ENCODE data around the gene TSPAN19. TPM values are rescaled to one million over a fixed set of nuclear protein-coding genes. Genes with fewer than 3 reads are reported as not detected.

Gene TSPAN19
- not detected for total RNA-seq
- polyA plus RNA-seq (2013, experiment 1 of 2) = 2.1 TPM
- polyA plus RNA-seq (2013, experiment 2 of 2) = 2.3 TPM
- long read RNA-seq, experiment 1 = 0 reads
- long read RNA-seq, experiment 2 = 0 reads
- long read RNA-seq, experiment 3 = 0 reads
- long read RNA-seq, experiment 4 = 0 reads

DNA sequence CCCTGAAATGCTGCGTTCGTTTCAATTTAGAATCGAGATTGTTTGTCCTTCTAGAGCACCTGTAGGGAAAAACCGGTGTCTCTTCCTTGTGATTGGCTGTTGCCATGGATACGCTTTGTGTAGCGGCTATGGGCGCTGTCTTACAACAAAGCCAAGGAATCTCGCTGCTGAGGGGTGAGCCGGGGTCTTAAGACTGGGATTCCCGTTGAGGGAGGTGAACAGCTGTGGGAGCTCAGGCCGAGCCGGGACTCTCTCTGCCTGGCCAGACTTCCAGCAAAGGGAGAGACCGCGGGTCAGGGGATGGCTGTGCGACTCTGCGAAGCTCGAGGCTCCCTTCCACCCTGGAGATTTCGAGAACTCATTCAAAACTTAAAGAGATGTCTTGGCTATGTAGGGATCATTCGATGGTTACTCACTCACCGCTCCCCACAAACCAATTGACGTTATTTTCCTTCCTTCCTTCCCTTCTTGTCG lies at the start of gene TSPAN19, which contains the start of gene LRRIQ1:
Gene TSPAN19 (minus strand): TSS at position 44 of the 474 bp plus-strand sequence. CDS start 6,331 bp downstream, outside the sequence.
Gene LRRIQ1 (plus strand): TSS at position 118 of the 474 bp plus-strand sequence. CDS start 1,826 bp downstream, outside the sequence.
- no peaks in the 10 kb centered on the region for H3K9me3 Mint-ChIP-seq

DNA sequence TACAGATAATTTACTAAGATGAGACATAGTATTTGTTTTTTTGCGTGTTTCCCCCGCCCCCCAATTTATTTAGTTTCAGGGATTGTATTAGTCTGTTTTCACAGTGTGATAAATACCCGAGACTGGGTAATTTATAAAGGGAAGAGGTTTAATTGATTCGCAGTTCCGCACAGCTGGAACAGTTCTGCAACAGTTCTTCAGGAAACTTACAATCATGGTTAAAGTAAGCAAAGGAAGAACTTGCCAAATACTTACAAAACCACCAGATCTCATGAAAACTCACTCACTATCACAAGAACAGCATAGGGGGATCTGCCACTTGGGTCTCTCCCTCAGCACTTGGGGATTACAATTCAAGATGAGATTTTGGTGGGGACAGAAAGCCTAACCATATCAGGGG lies 49.0 kb upstream of the TSPAN19 start:
- no peaks in the 10 kb centered on the region for H3K27me3 Mint-ChIP-seq (ENCODE audit: insufficient read depth)
- Histone ChIP-seq H3K9me3 (ENCODE audit: control insufficient read depth, low read length) (no peaks in the 10 kb centered on the region), H3K4me3 (ENCODE audit: low read length) (no peak overlapping the region), H3K36me3 (ENCODE audit: control insufficient read depth, insufficient read depth, low read length) (no peaks in the 10 kb centered on the region), H3K27ac (ENCODE audit: low read depth, low read length) (no peak overlapping the region), H3K9ac (ENCODE audit: extremely low read depth, low read length, poor library complexity, severe bottlenecking) (no peak overlapping the region), H3K27me3 (ENCODE audit: control insufficient read depth, insufficient read depth, low read length, poor library complexity, severe bottlenecking) (no peaks in the 10 kb centered on the region), H3K4me1 (ENCODE audit: control insufficient read depth, insufficient read depth, low read length) (no peaks in the 10 kb centered on the region)
- no peak for DNase-seq
- no peaks in the 10 kb centered on the region for H3K4me1 Mint-ChIP-seq
- no peak overlapping the region for H3K4me3 Mint-ChIP-seq
- WGBS, 2 experiments (ENCODE audit: insufficient coverage in 1 of 2, insufficient read length in 1 of 2) = 90% methylated on average over 5 of the region's 5 CpGs; no CpG with 5 or more reads in 1 of the 2 experiments
- H3K27ac Mint-ChIP-seq = no peak overlapping the region
- TF ChIP-seq CTCF (conservative IDR thresholded peaks at IDR 0.05) = no peak
- no peaks in the 10 kb centered on the region for H3K36me3 Mint-ChIP-seq (ENCODE audit: low read depth)
- peaks cover 6% of the 10 kb centered on the region for H3K9me3 Mint-ChIP-seq

More for the DNA sequence above, at the start of gene TSPAN19, which contains the start of gene LRRIQ1:
- H3K27ac Mint-ChIP-seq = peak within 1 kb of the TSS; percentile 94
- no peak for TF ChIP-seq CTCF (conservative IDR thresholded peaks at IDR 0.05)
- Histone ChIP-seq H3K4me3 (ENCODE audit: low read length) (peak within 1 kb of the TSS; percentile 87), H3K27ac (ENCODE audit: low read depth, low read length) (peak within 1 kb of the TSS; percentile 87), H3K36me3 (ENCODE audit: control insufficient read depth, insufficient read depth, low read length) (no peaks in the 10 kb centered on the region), H3K27me3 (ENCODE audit: control insufficient read depth, insufficient read depth, low read length, poor library complexity, severe bottlenecking) (peaks cover 22% of the 10 kb centered on the region), H3K9me3 (ENCODE audit: control insufficient read depth, low read length) (no peaks in the 10 kb centered on the region), H3K4me1 (ENCODE audit: control insufficient read depth, insufficient read depth, low read length) (no peaks in the 10 kb centered on the region), H3K9ac (ENCODE audit: extremely low read depth, low read length, poor library complexity, severe bottlenecking) (peak within 1 kb of the TSS; percentile 81)
- H3K4me1 Mint-ChIP-seq = no peaks in the 10 kb centered on the region
- no peaks in the 10 kb centered on the region for H3K36me3 Mint-ChIP-seq (ENCODE audit: low read depth)
- DNase-seq = peak; percentile 97
- WGBS, 2 experiments (ENCODE audit: insufficient coverage in 1 of 2, insufficient read length in 1 of 2) = 0 to 1% methylated on average over 5 to 22 of the region's 22 CpGs
- H3K4me3 Mint-ChIP-seq = peak within 1 kb of the TSS; percentile 77
- peaks cover 18% of the 10 kb centered on the region for H3K27me3 Mint-ChIP-seq (ENCODE audit: insufficient read depth)

GRCh38 chr12:85076688-85077430 lies 40.8 kb upstream of the TSPAN19 start:
- Histone ChIP-seq H3K27me3 (ENCODE audit: control insufficient read depth, insufficient read depth, low read length, poor library complexity, severe bottlenecking) (no peaks in the 10 kb centered on the region), H3K27ac (ENCODE audit: low read depth, low read length) (no peak overlapping the region), H3K9ac (ENCODE audit: extremely low read depth, low read length, poor library complexity, severe bottlenecking) (no peak overlapping the region), H3K36me3 (ENCODE audit: control insufficient read depth, insufficient read depth, low read length) (no peaks in the 10 kb centered on the region), H3K9me3 (ENCODE audit: control insufficient read depth, low read length) (no peaks in the 10 kb centered on the region), H3K4me1 (ENCODE audit: control insufficient read depth, insufficient read depth, low read length) (no peaks in the 10 kb centered on the region), H3K4me3 (ENCODE audit: low read length) (no peak overlapping the region)
- peaks cover 3% of the 10 kb centered on the region for H3K4me1 Mint-ChIP-seq
- H3K36me3 Mint-ChIP-seq (ENCODE audit: low read depth) = no peaks in the 10 kb centered on the region
- H3K27ac Mint-ChIP-seq = no peak overlapping the region
- H3K4me3 Mint-ChIP-seq = no peak overlapping the region
- DNase-seq = peak; percentile 45
- peak; percentile 79 for TF ChIP-seq CTCF (conservative IDR thresholded peaks at IDR 0.05)
- no peaks in the 10 kb centered on the region for H3K9me3 Mint-ChIP-seq
- 7% methylated on average over 1 of the region's 1 CpG; no CpG with 5 or more reads in 1 of the 2 experiments for WGBS, 2 experiments (ENCODE audit: insufficient coverage in 1 of 2, insufficient read length in 1 of 2)
- H3K27me3 Mint-ChIP-seq (ENCODE audit: insufficient read depth) = no peaks in the 10 kb centered on the region

Data from endodermal cell (in vitro differentiated cells).